Measurements from ENCODE around the gene YWHAH.
"Not testable (repeated sequence)": the region's sequence is repeated elsewhere in the genome, so short reads cannot be mapped to it uniquely, and the experiment has no call there.

The YWHAH gene

GRCh38 chr22:31973739-31974138 is 29.4 kb downstream of the YWHAH start:
- in situ Hi-C loops (cut with HindIII; ENCODE audit: low sequenced_read_pairs): loop anchor here (25.0 kb wide), 1 partner anchor 261 kb away; no protein-coding TSS in a partner anchor

- in situ Hi-C loops (cut with HindIII; ENCODE audit: low sequenced_read_pairs): no loop called here
Observed at GRCh38 chr22:31977141-31977841, 33.0 kb downstream of the YWHAH start.

- in situ Hi-C loops (cut with HindIII; ENCODE audit: low sequenced_read_pairs): no loop called here
Observed at GRCh38 chr22:31977939-31978338, 33.6 kb downstream of the YWHAH start.

GRCh38 chr22:31980628-31981027 is 36.3 kb downstream of the YWHAH start:
- in situ Hi-C loops (cut with HindIII; ENCODE audit: low sequenced_read_pairs): no loop called here

- in situ Hi-C loops (cut with HindIII; ENCODE audit: low sequenced_read_pairs): not testable (repeated sequence)
Observed at GRCh38 chr22:31981976-31982375, 37.6 kb downstream of the YWHAH start.

- in situ Hi-C loops (cut with HindIII; ENCODE audit: low sequenced_read_pairs): no loop called here
Observed at GRCh38 chr22:31983911-31984656, 39.7 kb downstream of the YWHAH start.

- in situ Hi-C loops (cut with HindIII; ENCODE audit: low sequenced_read_pairs): no loop called here
Observed at GRCh38 chr22:31987218-31987617, 42.9 kb downstream of the YWHAH start.

GRCh38 chr22:31991102-31991839 is 46.9 kb downstream of the YWHAH start:
- in situ Hi-C loops (cut with HindIII; ENCODE audit: low sequenced_read_pairs): no loop called here

- in situ Hi-C loops (cut with HindIII; ENCODE audit: low sequenced_read_pairs): no loop called here
Observed at GRCh38 chr22:31995046-31995445, 50.7 kb downstream of the YWHAH start.

- in situ Hi-C loops (cut with HindIII; ENCODE audit: low sequenced_read_pairs): no loop called here
Observed at GRCh38 chr22:31995807-31996206, 51.5 kb downstream of the YWHAH start.

GRCh38 chr22:31998784-31999385 is 54.5 kb downstream of the YWHAH start:
- in situ Hi-C loops (cut with HindIII; ENCODE audit: low sequenced_read_pairs): no loop called here

GRCh38 chr22:32000181-32000580 is 55.8 kb downstream of the YWHAH start:
- in situ Hi-C loops (cut with HindIII; ENCODE audit: low sequenced_read_pairs): no loop called here

- in situ Hi-C loops (cut with HindIII; ENCODE audit: low sequenced_read_pairs): no loop called here
Observed at GRCh38 chr22:32005453-32005852, 61.1 kb downstream of the YWHAH start.
